GOT3 (cell line): ENCODE data around the gene HDDC2.

ENCODE experiments used
- DNase-seq: peaks from one replicate; lab custom pipeline; 2025; ENCODE audit warnings: mixed read lengths; lab: John Stamatoyannopoulos, UW

The HDDC2 gene

DNA sequence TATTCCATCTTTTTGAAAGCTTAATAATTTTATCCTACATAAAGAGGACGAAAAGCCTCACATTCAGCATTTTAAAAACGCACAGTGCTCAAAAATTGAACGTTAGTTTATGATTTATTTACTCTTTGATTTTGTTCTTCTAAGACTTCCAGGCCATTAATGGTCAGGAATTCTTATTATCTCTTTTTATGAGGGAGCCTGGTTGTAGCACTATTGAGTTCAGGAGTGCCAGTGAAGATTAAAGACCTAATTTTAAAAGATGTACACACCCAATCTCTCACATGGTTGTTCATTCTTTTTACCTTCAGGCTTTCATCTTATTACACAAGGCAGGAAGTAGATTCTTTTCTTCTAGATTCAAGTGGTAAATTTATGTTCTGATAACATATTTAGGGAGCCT, 68.6 kb downstream of the HDDC2 start:
- DNase-seq: no peak

GRCh38 chr6:125232466-125232865, 69.3 kb downstream of the HDDC2 start:
- no peak for DNase-seq

- no peak for DNase-seq
These were observed 70.0 kb downstream of the HDDC2 start for GRCh38 chr6:125231574-125232343.

GRCh38 chr6:125231133-125231532, 70.6 kb downstream of the HDDC2 start:
- no peak for DNase-seq

DNA sequence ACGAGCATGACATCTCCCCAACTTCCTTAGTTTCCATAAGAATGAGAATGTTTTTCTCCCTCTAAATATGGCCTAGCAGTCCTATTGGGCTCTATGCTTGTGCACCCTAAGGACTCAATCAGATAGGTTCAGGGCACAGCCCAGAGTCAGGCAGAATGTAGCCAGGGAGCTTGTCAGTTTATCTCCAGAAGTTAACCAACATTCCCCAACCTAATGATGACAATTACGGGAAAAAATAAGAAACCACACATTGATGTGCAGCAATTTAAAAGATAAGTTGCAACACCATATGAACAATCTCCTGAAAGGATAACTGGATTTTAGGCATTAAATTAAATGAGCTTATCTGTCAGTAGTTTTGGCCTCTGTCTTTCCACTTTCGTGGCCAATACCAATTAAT, 71.1 kb downstream of the HDDC2 start:
- no peak for DNase-seq

DNA sequence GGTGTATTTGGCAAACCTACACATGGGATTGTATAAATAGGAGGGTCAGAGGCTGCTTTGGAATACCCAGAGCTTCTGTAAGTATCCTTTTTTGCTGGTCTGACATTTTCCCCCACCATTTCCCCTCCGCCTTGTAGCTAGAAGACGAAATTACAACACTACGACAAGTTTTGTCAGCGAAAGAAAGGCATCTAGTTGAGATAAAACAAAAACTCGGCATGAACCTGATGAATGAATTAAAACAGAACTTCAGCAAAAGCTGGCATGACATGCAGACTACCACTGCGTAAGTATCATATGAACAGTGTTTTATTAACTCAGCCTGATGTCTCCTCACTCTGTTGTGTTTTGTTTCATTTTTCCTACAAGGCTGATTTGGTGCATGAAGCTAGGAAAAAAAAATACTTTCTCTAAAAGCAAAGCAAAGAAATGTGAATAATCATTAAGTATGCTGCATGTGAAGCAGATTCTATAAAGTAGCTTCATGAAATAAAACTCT, 72.7 kb downstream of the HDDC2 start:
- no peak for DNase-seq

DNA sequence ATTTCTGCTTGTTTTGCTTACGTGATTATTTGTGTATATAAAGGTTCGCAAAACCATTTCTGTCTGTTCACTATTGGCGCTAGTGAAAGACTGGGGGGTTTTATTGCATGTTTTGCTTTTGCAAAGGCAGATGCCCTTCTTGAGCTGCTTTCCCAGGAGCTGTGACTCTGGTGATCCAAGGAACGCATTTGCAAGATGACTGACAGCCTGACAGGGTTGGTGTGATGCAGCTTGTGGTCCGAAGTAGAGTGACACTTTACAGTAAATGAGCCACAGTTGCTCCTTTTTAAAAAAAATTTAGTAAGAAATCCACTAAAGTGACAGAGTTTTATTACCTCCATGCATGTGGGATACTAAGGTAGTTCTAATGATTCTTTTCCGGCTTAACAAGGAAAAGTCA, 74.5 kb downstream of the HDDC2 start:
- DNase-seq: no peak
